ENCODE measurements around the gene SEC14L1. TPM values are rescaled to one million over a fixed set of nuclear protein-coding genes. Genes with fewer than 3 reads are reported as not detected.

The SEC14L1 gene
- total RNA-seq, 1 donor from 2014 or later = 93.2 TPM

- no peak overlapping the region for H2AFZ ChIP-seq (ENCODE audit: low read depth, low read length)
- no peak overlapping the region for H3K27ac Mint-ChIP-seq (ENCODE audit: unreplicated experiment)
- no peak overlapping the region for H3K4me3 Mint-ChIP-seq (ENCODE audit: unreplicated experiment)
- H3K27me3 Mint-ChIP-seq (ENCODE audit: low read depth, unreplicated experiment) = no peaks in the 10 kb centered on the region
- no peaks in the 10 kb centered on the region for H3K36me3 ChIP-seq (ENCODE audit: insufficient read depth, low read length)
- no peak for TF ChIP-seq CTCF (IDR thresholded peaks at IDR 0.05; ENCODE audit: insufficient read depth, low read depth, low read length)
- TF ChIP-seq EZH2 (IDR thresholded peaks at IDR 0.05; ENCODE audit: insufficient read depth, low read length) = no peak
- no peaks in the 10 kb centered on the region for H3K9me3 ChIP-seq (ENCODE audit: insufficient read depth, low read depth, low read length)
- peaks cover 10% of the 10 kb centered on the region for H3K4me1 ChIP-seq (ENCODE audit: insufficient read depth, low read length)
- peaks cover 22% of the 10 kb centered on the region for H3K4me1 Mint-ChIP-seq (ENCODE audit: low read depth, unreplicated experiment)
- H3K9me3 Mint-ChIP-seq (ENCODE audit: unreplicated experiment) = no peaks in the 10 kb centered on the region
- no peaks in the 10 kb centered on the region for H3K36me3 Mint-ChIP-seq (ENCODE audit: low read depth, unreplicated experiment)
- no peaks in the 10 kb centered on the region for H4K20me1 ChIP-seq (ENCODE audit: insufficient read depth, low read length)
- H3K4me2 ChIP-seq (ENCODE audit: low read length) = no peak overlapping the region
- no peak overlapping the region for H3K27ac ChIP-seq (ENCODE audit: low read depth, low read length)
- H3K79me2 ChIP-seq (ENCODE audit: insufficient read depth, low read length) = no peaks in the 10 kb centered on the region
- H3K4me3 ChIP-seq (ENCODE audit: insufficient read depth, low read depth, low read length) = no peak overlapping the region
- no peak for DNase-seq (ENCODE audit: low read depth)
- no peak overlapping the region for H3K9ac ChIP-seq (ENCODE audit: low read length)
- H3K27me3 ChIP-seq (ENCODE audit: insufficient read depth, low read length) = no peaks in the 10 kb centered on the region
- FAIRE-seq = no peak
These were observed 33.9 kb upstream of the SEC14L1 start for GRCh38 chr17:77106874-77107358.

- no peak overlapping the region for H3K27ac Mint-ChIP-seq (ENCODE audit: unreplicated experiment)
- Histone ChIP-seq H3K36me3 (ENCODE audit: insufficient read depth, low read length) (no peaks in the 10 kb centered on the region), H3K4me3 (ENCODE audit: insufficient read depth, low read depth, low read length) (no peak overlapping the region), H3K27ac (ENCODE audit: low read depth, low read length) (no peak overlapping the region), H2AFZ (ENCODE audit: low read depth, low read length) (no peak overlapping the region), H3K9me3 (ENCODE audit: insufficient read depth, low read depth, low read length) (no peaks in the 10 kb centered on the region), H3K79me2 (ENCODE audit: insufficient read depth, low read length) (no peaks in the 10 kb centered on the region), H3K4me1 (ENCODE audit: insufficient read depth, low read length) (peaks cover 10% of the 10 kb centered on the region), H3K9ac (ENCODE audit: low read length) (no peak overlapping the region), H3K27me3 (ENCODE audit: insufficient read depth, low read length) (no peaks in the 10 kb centered on the region), H3K4me2 (ENCODE audit: low read length) (no peak overlapping the region), H4K20me1 (ENCODE audit: insufficient read depth, low read length) (no peaks in the 10 kb centered on the region)
- TF ChIP-seq CTCF (IDR thresholded peaks at IDR 0.05; ENCODE audit: insufficient read depth, low read depth, low read length) (no peak), EZH2 (IDR thresholded peaks at IDR 0.05; ENCODE audit: insufficient read depth, low read length) (no peak)
- H3K36me3 Mint-ChIP-seq (ENCODE audit: low read depth, unreplicated experiment) = peaks cover 2% of the 10 kb centered on the region
- H3K9me3 Mint-ChIP-seq (ENCODE audit: unreplicated experiment) = no peaks in the 10 kb centered on the region
- DNase-seq (ENCODE audit: low read depth) = no peak
- H3K4me1 Mint-ChIP-seq (ENCODE audit: low read depth, unreplicated experiment) = peaks cover 22% of the 10 kb centered on the region
- no peak overlapping the region for H3K4me3 Mint-ChIP-seq (ENCODE audit: unreplicated experiment)
- FAIRE-seq = no peak
- H3K27me3 Mint-ChIP-seq (ENCODE audit: low read depth, unreplicated experiment) = no peaks in the 10 kb centered on the region
These were observed 33.0 kb upstream of the SEC14L1 start for GRCh38 chr17:77107506-77108433.
